Globus pallidus (tissue), 1 donor: ENCODE results near the gene UBR2.
"Not testable (repeated sequence)": the region's sequence is repeated elsewhere in the genome, so short reads cannot be mapped to it uniquely, and the experiment has no call there.

Experiments
- DNase-seq: peaks from one replicate; pipeline ENCODE4 v3.0.0-alpha.2; 2015; ENCODE audit warnings: low spot score

Gene UBR2

GRCh38 chr6:42618686-42619085, 54.9 kb downstream of the UBR2 start:
- DNase-seq: no peak

- no peak for DNase-seq
These were observed 56.1 kb downstream of the UBR2 start for GRCh38 chr6:42619963-42620362.

- DNase-seq: no peak
These were observed 60.8 kb downstream of the UBR2 start for GRCh38 chr6:42624601-42625000.

- DNase-seq: no peak
These were observed 63.2 kb downstream of the UBR2 start for GRCh38 chr6:42627044-42627443.

GRCh38 chr6:42627674-42628073, 63.8 kb downstream of the UBR2 start:
- DNase-seq: no peak

- no peak for DNase-seq
These were observed 64.8 kb downstream of the UBR2 start for GRCh38 chr6:42628604-42629003.

- no peak for DNase-seq
These were observed 66.0 kb downstream of the UBR2 start for GRCh38 chr6:42629845-42630244.

GRCh38 chr6:42637681-42638080, 73.9 kb downstream of the UBR2 start:
- DNase-seq: no peak

GRCh38 chr6:42642794-42643193, 79.0 kb downstream of the UBR2 start:
- no peak for DNase-seq

- DNase-seq: no peak
These were observed 80.4 kb downstream of the UBR2 start for GRCh38 chr6:42644211-42644610.

GRCh38 chr6:42652024-42652746, 88.4 kb downstream of the UBR2 start:
- no peak for DNase-seq

GRCh38 chr6:42653851-42654250, 90.0 kb downstream of the UBR2 start:
- no peak for DNase-seq

- DNase-seq: no peak
These were observed 96.0 kb downstream of the UBR2 start for GRCh38 chr6:42659806-42660205.

- peak; percentile 72 for DNase-seq
These were observed 97.8 kb downstream of the UBR2 start for GRCh38 chr6:42661540-42662153.

- no peak for DNase-seq
These were observed 100.9 kb downstream of the UBR2 start for GRCh38 chr6:42664718-42665117.

- not testable (repeated sequence) for DNase-seq
These were observed 110.5 kb downstream of the UBR2 start for GRCh38 chr6:42674368-42674767.

GRCh38 chr6:42674780-42675179, 111.0 kb downstream of the UBR2 start:
- no peak for DNase-seq

GRCh38 chr6:42679358-42679757, 115.5 kb downstream of the UBR2 start:
- no peak for DNase-seq

GRCh38 chr6:42688281-42688680, 124.5 kb downstream of the UBR2 start:
- DNase-seq: no peak

GRCh38 chr6:42689371-42689770, 125.5 kb downstream of the UBR2 start:
- DNase-seq: no peak

GRCh38 chr6:42690151-42690702, 126.4 kb downstream of the UBR2 start:
- DNase-seq: no peak

- no peak for DNase-seq
These were observed 127.0 kb downstream of the UBR2 start for GRCh38 chr6:42690872-42691271.

- DNase-seq: no peak
These were observed 128.5 kb downstream of the UBR2 start for GRCh38 chr6:42692137-42692911.
